GM21528 (cell line): ENCODE results near the gene LRRC7.

Source experiments
- ATAC-seq: cut with Tn5 transposase; IDR thresholded peaks from one replicate; pipeline ENCODE4 v1.9.1; 2021; ENCODE audit warnings: mild to moderate bottlenecking, moderate library complexity; ENCODE audit not compliant: unreplicated experiment, low FRiP score

The LRRC7 gene

GRCh38 chr1:69585666-69586065 lies 17.9 kb downstream of the LRRC7 start:
- no peak for ATAC-seq

- no peak for ATAC-seq
Measured at GRCh38 chr1:69587391-69587790, 19.7 kb downstream of the LRRC7 start.

GRCh38 chr1:69589799-69590198 lies 22.1 kb downstream of the LRRC7 start:
- no peak for ATAC-seq

- no peak for ATAC-seq
Measured at GRCh38 chr1:69592341-69592740, 24.6 kb downstream of the LRRC7 start.

- ATAC-seq, result no peak
Measured at GRCh38 chr1:69595486-69595885, 27.8 kb downstream of the LRRC7 start.

GRCh38 chr1:69611316-69611715 lies 43.6 kb downstream of the LRRC7 start:
- ATAC-seq, result no peak

- no peak for ATAC-seq
Measured at GRCh38 chr1:69613414-69613813, 45.7 kb downstream of the LRRC7 start.

- ATAC-seq, result no peak
Measured at GRCh38 chr1:69638673-69639072, 71.0 kb downstream of the LRRC7 start.

- no peak for ATAC-seq
Measured at GRCh38 chr1:69639159-69639558, 71.4 kb downstream of the LRRC7 start.

- no peak for ATAC-seq
Measured at GRCh38 chr1:69643266-69643665, 75.5 kb downstream of the LRRC7 start.

- ATAC-seq, result no peak
Measured at GRCh38 chr1:69645477-69645876, 77.8 kb downstream of the LRRC7 start.

GRCh38 chr1:69648486-69648885 lies 80.8 kb downstream of the LRRC7 start:
- ATAC-seq, result no peak

GRCh38 chr1:69649383-69649990 lies 81.8 kb downstream of the LRRC7 start:
- ATAC-seq, result no peak

GRCh38 chr1:69650779-69651178 lies 83.1 kb downstream of the LRRC7 start:
- no peak for ATAC-seq

GRCh38 chr1:69651656-69652055 lies 83.9 kb downstream of the LRRC7 start:
- no peak for ATAC-seq

- ATAC-seq, result no peak
Measured at GRCh38 chr1:69657971-69658370, 90.2 kb downstream of the LRRC7 start.

GRCh38 chr1:69661686-69662085 lies 94.0 kb downstream of the LRRC7 start:
- ATAC-seq, result no peak

GRCh38 chr1:69662321-69662720 lies 94.6 kb downstream of the LRRC7 start:
- ATAC-seq, result no peak

- no peak for ATAC-seq
Measured at GRCh38 chr1:69671363-69672010, 103.8 kb downstream of the LRRC7 start.

- ATAC-seq, result no peak
Measured at GRCh38 chr1:69673321-69673720, 105.6 kb downstream of the LRRC7 start.

GRCh38 chr1:69679965-69680364 lies 112.2 kb downstream of the LRRC7 start:
- ATAC-seq, result no peak

GRCh38 chr1:69686367-69686984 lies 118.8 kb downstream of the LRRC7 start:
- no peak for ATAC-seq
